ENCODE data around the gene TMEM53. TPM values are rescaled to one million over a fixed set of nuclear protein-coding genes. Genes with fewer than 3 reads are reported as not detected.

Gene TMEM53
- total RNA-seq, 4 donors from 2014 or later: 5.2 to 23.4 (median 9.9) TPM

GRCh38 chr1:44609768-44610526 is 64.3 kb downstream of the TMEM53 start:
- no peak for DNase-seq (ENCODE audit: low spot score in 2 of 2)
- H3K4me3 ChIP-seq (ENCODE audit: low read depth, poor library complexity, severe bottlenecking): no peak overlapping the region
- intact Hi-C loops (cut with DNase I; ENCODE audit: low total_unique reads): no loop called here
- TF ChIP-seq CTCF (IDR thresholded peaks at IDR 0.05) (no peak), POLR2A (IDR thresholded peaks at IDR 0.05) (no peak)
- WGBS, 2 donors: 81 to 82% methylated on average over 23 to 25 of the region's 25 CpGs

DNA sequence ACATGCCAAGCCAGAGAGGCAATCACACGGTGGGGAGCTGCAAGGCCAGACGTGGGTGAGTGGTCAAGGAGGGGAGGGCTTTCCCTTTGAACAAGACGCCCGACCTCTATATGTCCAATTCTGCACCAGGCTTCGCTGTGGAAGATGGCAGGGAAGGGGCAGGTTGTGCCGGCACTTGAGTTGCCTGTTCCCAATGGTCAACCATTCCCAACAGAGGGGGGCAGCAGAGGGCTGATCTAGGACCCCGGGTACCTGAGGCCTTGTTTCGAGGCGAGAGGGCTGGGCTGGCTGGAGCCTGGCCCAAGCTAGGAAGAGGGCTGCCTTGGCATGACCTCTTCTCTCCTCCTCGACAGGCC is 64.9 kb downstream of the TMEM53 start:
- WGBS, 2 donors: 52 to 58% methylated on average over 10 of the region's 10 CpGs
- no peak for DNase-seq (ENCODE audit: low spot score in 2 of 2)
- intact Hi-C loops (cut with DNase I; ENCODE audit: low total_unique reads): no loop called here
- TF ChIP-seq CTCF (IDR thresholded peaks at IDR 0.05) (no peak), POLR2A (IDR thresholded peaks at IDR 0.05) (no peak)
- no peak overlapping the region for H3K4me3 ChIP-seq (ENCODE audit: low read depth, poor library complexity, severe bottlenecking)

GRCh38 chr1:44608141-44608540 is 66.1 kb downstream of the TMEM53 start:
- intact Hi-C loops (cut with DNase I; ENCODE audit: low total_unique reads): no loop called here
- DNase-seq (ENCODE audit: low spot score in 2 of 2): no peak
- TF ChIP-seq CTCF (IDR thresholded peaks at IDR 0.05) (no peak), POLR2A (IDR thresholded peaks at IDR 0.05) (no peak)
- H3K4me3 ChIP-seq (ENCODE audit: low read depth, poor library complexity, severe bottlenecking): no peak overlapping the region
- 85 to 86% methylated on average over 6 of the region's 6 CpGs for WGBS, 2 donors

DNA sequence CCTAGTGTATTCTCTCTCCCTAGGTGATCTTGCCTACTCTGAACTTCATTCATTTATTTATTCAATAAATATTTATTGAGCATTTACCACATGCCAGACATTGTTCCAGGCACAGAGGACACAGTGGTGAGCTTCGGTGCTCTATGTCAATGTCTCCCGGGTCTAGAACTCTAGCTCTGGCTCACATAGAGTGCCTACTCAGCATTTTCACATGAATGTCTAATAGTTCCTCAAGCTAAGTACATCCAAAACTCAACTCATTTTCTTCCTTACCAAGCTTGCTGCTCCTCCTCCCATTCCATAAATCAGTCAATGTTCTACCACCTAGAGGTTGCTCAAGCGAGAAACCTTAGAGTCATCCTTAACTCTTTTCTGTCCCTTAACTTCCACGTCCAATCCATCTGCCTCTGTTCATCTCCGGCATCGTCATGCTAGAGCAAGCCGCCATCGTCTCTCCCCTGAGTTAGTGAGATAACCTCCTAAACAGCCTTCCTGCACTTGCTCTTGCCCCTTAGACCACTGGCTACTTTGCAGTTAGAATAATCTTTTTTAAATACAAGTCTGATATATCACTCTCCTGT is 67.5 kb downstream of the TMEM53 start:
- 78 to 83% methylated on average over 8 of the region's 8 CpGs for WGBS, 2 donors
- intact Hi-C loops (cut with DNase I; ENCODE audit: low total_unique reads): no loop called here
- no peak for TF ChIP-seq CTCF (IDR thresholded peaks at IDR 0.05)
- no peak for TF ChIP-seq POLR2A (IDR thresholded peaks at IDR 0.05)
- DNase-seq (ENCODE audit: low spot score in 2 of 2): no peak
- H3K4me3 ChIP-seq (ENCODE audit: low read depth, poor library complexity, severe bottlenecking): no peak overlapping the region

GRCh38 chr1:44605914-44606615 is 68.2 kb downstream of the TMEM53 start:
- intact Hi-C loops (cut with DNase I; ENCODE audit: low total_unique reads): no loop called here
- no peak for TF ChIP-seq CTCF (IDR thresholded peaks at IDR 0.05)
- no peak for TF ChIP-seq POLR2A (IDR thresholded peaks at IDR 0.05)
- H3K4me3 ChIP-seq (ENCODE audit: low read depth, poor library complexity, severe bottlenecking): no peak overlapping the region
- DNase-seq (ENCODE audit: low spot score in 2 of 2): no peak
- 61 to 66% methylated on average over 12 of the region's 12 CpGs for WGBS, 2 donors

Data from lower leg skin (tissue), 4 donors.